GM12864 (cell line): ENCODE measurements around the gene EXOC5.
"Not testable (repeated sequence)": the region's sequence is repeated elsewhere in the genome, so short reads cannot be mapped to it uniquely, and the experiment has no call there.

Experiments
- DNase-seq: peaks from one replicate; pipeline ENCODE4 v3.0.0-alpha.2; 2011; ENCODE audit warnings: low read depth
- H3K4me3 ChIP-seq: 2 replicates; pipeline ENCODE4 v1.5.1; 2011; ENCODE audit warnings: mild to moderate bottlenecking, low read depth, low read length, control low read depth
- CTCF ChIP-seq: IDR thresholded peaks from 2 replicates; pipeline ENCODE4 v1.5.1; 2011; ENCODE audit warnings: low read depth, mild to moderate bottlenecking, moderate library complexity, low read length, control low read depth, inconsistent platforms; ENCODE audit errors: missing control alignments

The EXOC5 gene

DNA sequence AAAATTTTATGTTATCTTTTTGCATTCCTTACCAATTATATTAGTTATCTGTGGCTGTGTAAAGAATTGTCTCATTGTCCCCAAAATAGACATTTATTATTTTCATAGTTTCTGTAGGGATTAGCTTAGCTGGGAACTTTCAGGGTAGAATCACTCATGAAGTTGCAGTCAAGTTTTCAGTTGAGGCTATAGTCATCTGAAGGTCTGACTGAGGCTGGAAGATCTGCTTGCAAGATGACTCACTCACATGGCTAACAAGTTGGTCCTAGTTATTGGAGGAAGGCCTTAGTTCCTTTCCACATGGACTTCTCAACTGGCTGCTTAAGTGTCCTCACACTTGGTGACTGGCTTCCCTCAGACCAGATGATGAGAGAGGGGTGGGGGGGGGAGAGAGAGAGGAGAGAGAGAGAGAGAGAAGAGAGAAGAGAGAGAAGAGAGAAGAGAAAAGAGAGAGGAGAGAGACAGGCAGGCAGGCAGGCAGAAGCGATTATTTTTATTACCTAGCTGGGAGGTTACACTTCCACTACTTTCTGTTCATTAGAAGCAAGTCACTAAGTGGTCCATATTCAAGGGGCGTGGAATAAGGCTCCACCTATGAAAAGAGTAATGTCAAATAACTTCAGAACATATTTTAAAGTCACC lies 6.4 kb upstream of the EXOC5 start:
- no peak for DNase-seq
- no peak overlapping the region for H3K4me3 ChIP-seq
- no peak for TF ChIP-seq CTCF

GRCh38 chr14:57274551-57274950 lies 5.8 kb upstream of the EXOC5 start:
- TF ChIP-seq CTCF, result no peak
- no peak for DNase-seq
- no peak overlapping the region for H3K4me3 ChIP-seq

DNA sequence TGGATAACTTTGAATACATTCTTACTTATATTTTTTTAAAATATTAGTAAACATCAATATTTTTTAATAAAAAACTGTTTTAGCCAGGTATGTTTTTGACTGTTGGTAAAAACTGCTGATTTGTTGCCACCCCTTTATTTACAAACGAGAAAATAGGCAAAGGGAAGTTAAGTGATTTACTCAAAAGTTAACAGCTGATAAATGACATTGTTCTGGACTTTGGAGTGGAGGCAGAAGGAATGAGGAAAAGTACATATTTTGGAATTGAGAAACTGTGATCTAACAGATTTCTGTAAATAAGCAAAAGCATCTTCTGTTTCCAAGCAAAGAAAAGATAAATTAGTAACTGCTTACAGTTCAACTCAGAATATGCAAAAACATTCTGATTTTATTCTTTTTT lies 4.5 kb upstream of the EXOC5 start:
- TF ChIP-seq CTCF, result no peak
- DNase-seq, result no peak
- no peak overlapping the region for H3K4me3 ChIP-seq

DNA sequence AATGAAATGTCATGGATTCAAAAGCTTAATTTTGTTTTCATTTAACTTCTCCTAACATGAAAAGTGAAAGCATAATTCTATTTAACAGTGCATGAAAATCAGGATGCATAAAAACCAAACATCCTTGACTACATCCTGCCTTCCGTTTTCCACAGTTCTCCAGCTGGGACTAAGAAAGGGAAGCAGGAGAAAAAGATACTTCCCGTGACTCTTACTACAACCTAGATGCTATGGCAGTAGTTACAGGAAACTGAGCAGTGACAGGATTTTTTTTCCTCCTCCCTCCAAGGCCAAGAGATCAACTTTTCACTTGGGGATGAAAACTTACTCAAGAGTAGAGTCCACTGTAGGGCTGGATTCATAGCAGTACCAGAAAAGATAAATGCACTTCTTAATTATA lies 2.6 kb downstream of the EXOC5 start:
- H3K4me3 ChIP-seq, result no peak overlapping the region
- TF ChIP-seq CTCF, result no peak
- no peak for DNase-seq

GRCh38 chr14:57262117-57262516 lies 6.6 kb downstream of the EXOC5 start:
- no peak for TF ChIP-seq CTCF
- no peak for DNase-seq
- no peak overlapping the region for H3K4me3 ChIP-seq

GRCh38 chr14:57261604-57262003 lies 7.1 kb downstream of the EXOC5 start:
- no peak for TF ChIP-seq CTCF
- no peak overlapping the region for H3K4me3 ChIP-seq
- DNase-seq, result no peak

DNA sequence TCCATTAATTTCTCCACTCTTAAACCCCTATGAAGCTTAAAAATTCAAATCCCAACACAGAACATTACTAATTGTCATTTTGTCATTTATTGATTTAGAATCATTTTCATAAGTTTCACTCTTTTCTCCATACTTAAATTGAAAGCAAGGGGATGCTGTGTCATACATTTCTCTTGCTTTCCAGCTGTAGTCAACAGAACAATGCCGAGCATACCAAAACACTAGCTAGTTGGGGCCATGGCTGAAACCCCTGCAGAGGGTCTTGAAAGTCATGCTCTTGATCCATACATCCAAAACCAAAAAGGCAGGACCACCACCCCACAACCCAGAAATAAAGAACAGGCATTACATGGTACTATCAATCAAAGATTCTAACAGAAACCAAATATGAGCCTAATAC lies 9.0 kb downstream of the EXOC5 start:
- H3K4me3 ChIP-seq, result no peak overlapping the region

GRCh38 chr14:57258221-57258620 lies 10.5 kb downstream of the EXOC5 start:
- DNase-seq, H3K4me3 ChIP-seq: not testable (repeated sequence)

More for the DNA sequence above, 9.0 kb downstream of the EXOC5 start:
- TF ChIP-seq CTCF, result no peak
- no peak for DNase-seq
